Measurements from ENCODE around the gene C16orf95. TPM values are rescaled to one million over a fixed set of nuclear protein-coding genes. Genes with fewer than 3 reads are reported as not detected.

C16orf95 gene
- polyA plus RNA-seq, 2 of the 4 experiments (the other 2 are of a cell fraction): 3.5 to 6.3 TPM

DNA sequence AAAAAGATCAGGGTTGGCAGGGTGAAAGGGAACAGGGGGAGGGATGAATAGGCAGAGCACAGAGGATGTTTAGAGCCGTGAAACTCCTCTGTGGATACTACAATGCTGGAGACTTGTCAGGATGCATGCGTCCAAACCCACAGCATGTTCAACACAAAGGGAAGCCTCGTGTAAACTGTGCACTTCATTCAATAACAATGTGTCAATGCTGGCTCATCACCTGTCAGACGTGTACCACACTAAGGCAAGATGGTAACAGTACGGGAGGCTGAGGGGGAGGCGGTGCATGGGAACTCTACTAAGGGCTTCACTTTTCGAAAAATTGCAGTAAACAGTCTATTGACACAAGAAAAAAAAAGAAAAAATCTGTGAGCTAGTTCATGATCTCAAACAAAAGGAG lies 63.7 kb downstream of the C16orf95 start:
- WGBS (ENCODE audit: missing lambda C conversion rate): 54% methylated on average over 7 of the region's 7 CpGs
- Histone ChIP-seq H3K9me3 (no peaks in the 10 kb centered on the region), H3K27ac (no peak overlapping the region), H3K4me1 (no peaks in the 10 kb centered on the region), H3K4me2 (no peak overlapping the region), H3K4me3 (no peak overlapping the region)
- DNase-seq (ENCODE audit: low read depth in 1 of 2, low spot score in 1 of 2) (no peak), FAIRE-seq (no peak), ATAC-seq (no peak)
- ChIA-PET POLR2A (no interaction called here), CTCF (interaction anchor here (1.2 kb wide), 1 partner anchor 25 kb away, joined by 3 read pairs; no protein-coding TSS in a partner anchor)
- TF ChIP-seq NPAS2 (CRISPR knock-in tag; IDR thresholded peaks at IDR 0.05; ENCODE audit: borderline replicate concordance) (no peak), ZSCAN20 (CRISPR knock-in tag; IDR thresholded peaks at IDR 0.05) (no peak), KDM5A (IDR thresholded peaks at IDR 0.05) (no peak), CBX2 (IDR thresholded peaks at IDR 0.05; ENCODE audit: borderline replicate concordance, low read depth) (no peak)
- TF ChIP-seq, protein P1, sequence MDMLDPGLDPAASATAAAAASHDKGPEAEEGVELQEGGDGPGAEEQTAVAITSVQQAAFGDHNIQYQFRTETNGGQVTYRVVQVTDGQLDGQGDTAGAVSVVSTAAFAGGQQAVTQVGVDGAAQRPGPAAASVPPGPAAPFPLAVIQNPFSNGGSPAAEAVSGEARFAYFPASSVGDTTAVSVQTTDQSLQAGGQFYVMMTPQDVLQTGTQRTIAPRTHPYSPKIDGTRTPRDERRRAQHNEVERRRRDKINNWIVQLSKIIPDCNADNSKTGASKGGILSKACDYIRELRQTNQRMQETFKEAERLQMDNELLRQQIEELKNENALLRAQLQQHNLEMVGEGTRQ (IDR thresholded peaks at IDR 0.05): no peak

Small RNAs within 50 kb of the gene (small RNA-seq; reads per million reads assigned to genes)
- gene AC010531.2: 0 reads per million in 6 experiments

Other genes starting within 250 kb of the C16orf95 start
- 10.5 and 11.1 TPM in 2 replicates for gene FBXO31, start 66.4 kb upstream of the C16orf95 start, polyA plus RNA-seq (2011; rRNA removed)
- 11.1 to 13.3 TPM (median 11.9 TPM) in 3 replicates for gene FBXO31, start 66.4 kb upstream of the C16orf95 start, polyA plus RNA-seq (2017; fragmentation: RNase III; extraction: RNeasy Plus Mini Kit Qiagen cat#74134 plus additional on column Dnase treatment)
- gene MAP1LC3B, start 74.9 kb upstream of the C16orf95 start, polyA plus RNA-seq (2011; rRNA removed): 52.3 and 77.7 TPM in 2 replicates
- gene MAP1LC3B, start 74.9 kb upstream of the C16orf95 start, polyA plus RNA-seq (2017; fragmentation: RNase III; extraction: RNeasy Plus Mini Kit Qiagen cat#74134 plus additional on column Dnase treatment): 92.6 to 95.1 TPM (median 94.1 TPM) in 3 replicates
- gene ZCCHC14, start 175.6 kb upstream of the C16orf95 start, polyA plus RNA-seq (2011; rRNA removed): 3.8 and 5.5 TPM in 2 replicates
- 6.1 to 7.3 TPM (median 6.5 TPM) in 3 replicates for gene ZCCHC14, start 175.6 kb upstream of the C16orf95 start, polyA plus RNA-seq (2017; fragmentation: RNase III; extraction: RNeasy Plus Mini Kit Qiagen cat#74134 plus additional on column Dnase treatment)

All from A549 (cell line).